RWPE1 (cell line): ENCODE results near the gene CYP2W1.

Experiments
- CTCF ChIA-PET: fragments of 350-600 bp; sonication (Branson Sonifier 250); formaldehyde crosslinking; extraction: SDS; loops from one replicate; lab custom pipeline; 2021; lab: Yijun Ruan, JAX
- POLR2A ChIA-PET: fragments of 400-600 bp; formaldehyde crosslinking; extraction: SDS; loops from one replicate; lab custom pipeline; 2020; ENCODE audit warnings: antibody characterized with exemption; ENCODE audit not compliant: low non-redundant PET; lab: Yijun Ruan, JAX
- DNase-seq: peaks from one replicate; pipeline ENCODE4 v3.0.0; 2012; ENCODE audit warnings: low spot score
- H3K27ac ChIP-seq: fragments of 450-650 bp; 2 replicates; pipeline ENCODE4 v1.5.1; 2017
- CTCF ChIP-seq: fragments of 450-650 bp; conservative IDR thresholded peaks from 2 replicates; pipeline ENCODE4 v1.5.1; 2017; ENCODE audit warnings: low read depth, mild to moderate bottlenecking

CYP2W1 gene

GRCh38 chr7:976901-977325 lies 6.1 kb upstream of the CYP2W1 start:
- ChIA-PET POLR2A (no interaction called here), CTCF (interaction anchor here (0.6 kb wide), 1 partner anchor 216 kb away, joined by 3 read pairs; no protein-coding TSS in a partner anchor)
- TF ChIP-seq CTCF = no peak
- H3K27ac ChIP-seq = no peak overlapping the region
- DNase-seq = no peak

DNA sequence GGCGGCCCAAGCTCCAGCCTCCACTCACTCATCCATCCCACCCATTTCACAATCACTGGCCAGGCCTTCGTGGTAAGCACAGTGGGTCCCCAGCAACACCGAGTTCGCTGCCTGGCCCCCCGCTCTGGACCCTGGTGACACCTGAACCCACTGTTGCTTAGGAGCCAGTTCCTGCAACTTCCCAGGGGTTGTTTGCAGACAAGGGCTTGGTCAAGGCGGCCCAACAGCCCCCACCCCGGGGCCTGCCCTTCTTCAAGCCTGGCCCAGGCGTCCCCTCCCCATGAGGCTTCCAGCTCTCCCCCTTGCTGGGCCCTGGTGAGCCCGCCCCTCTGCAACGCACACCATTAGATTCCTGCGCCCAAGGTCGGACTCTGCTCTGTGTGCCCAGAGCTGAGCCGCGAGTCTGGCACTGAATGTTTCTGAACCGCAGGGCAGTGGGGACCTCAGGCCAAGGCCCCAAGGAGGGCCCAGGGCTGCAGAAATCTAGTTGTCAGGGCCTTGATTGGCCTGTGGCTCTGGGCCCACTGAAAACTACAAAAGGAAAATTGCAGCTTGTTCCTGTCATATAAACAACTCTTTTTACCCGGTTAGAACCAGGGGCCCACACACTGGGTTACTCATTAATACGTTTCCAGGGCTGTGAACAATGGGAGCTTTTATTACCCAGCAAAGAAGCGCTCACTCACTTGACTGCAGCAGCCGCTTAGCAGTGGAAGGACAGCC lies 5.5 kb upstream of the CYP2W1 start:
- no peak for DNase-seq
- ChIA-PET POLR2A (no interaction called here), CTCF (interaction anchor here (0.6 to 1.6 kb wide), 2 partner anchors 15 to 216 kb away, joined by 3 to 10 read pairs; no protein-coding TSS in a partner anchor)
- no peak overlapping the region for H3K27ac ChIP-seq
- TF ChIP-seq CTCF = no peak

GRCh38 chr7:978049-978346 lies 5.0 kb upstream of the CYP2W1 start:
- no peak for DNase-seq
- H3K27ac ChIP-seq = no peak overlapping the region
- CTCF ChIA-PET = interaction anchor here (1.6 kb wide), 1 partner anchor 15 kb away, joined by 10 read pairs; no protein-coding TSS in a partner anchor
- TF ChIP-seq CTCF = no peak
- POLR2A ChIA-PET = no interaction called here

DNA sequence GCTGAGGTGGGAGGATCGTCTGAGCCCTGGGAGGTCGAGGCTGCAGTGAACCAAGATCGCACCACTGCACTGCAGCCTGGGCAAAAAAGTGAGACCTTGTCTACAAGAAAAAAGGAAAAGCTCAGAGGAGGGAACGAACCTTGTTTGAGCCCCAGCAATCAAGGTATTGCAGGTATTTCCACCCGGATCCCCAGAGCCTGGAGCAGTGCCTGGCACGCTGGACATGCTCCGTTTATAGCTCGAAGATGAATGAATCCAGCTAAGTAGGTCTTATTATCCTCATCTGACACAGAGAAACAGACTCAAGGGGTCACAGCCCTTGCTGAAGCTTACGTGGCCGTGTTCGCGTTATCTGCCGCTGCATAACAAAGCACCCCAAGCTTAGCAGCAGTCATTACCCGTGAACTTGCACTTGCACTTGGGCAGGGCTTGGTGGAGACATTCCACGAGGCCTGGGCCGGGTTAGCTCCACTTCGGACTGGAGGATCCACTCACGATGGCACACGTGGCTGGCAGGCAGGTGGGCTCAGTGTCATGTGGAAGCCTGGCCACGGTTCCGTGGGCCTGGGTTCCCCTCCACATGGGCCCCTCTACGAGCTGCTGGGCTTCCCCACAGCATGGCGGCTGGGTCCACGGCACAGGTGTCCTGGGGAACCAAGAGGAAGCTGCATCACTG lies 4.4 kb upstream of the CYP2W1 start:
- TF ChIP-seq CTCF = no peak
- CTCF ChIA-PET = interaction anchor here (1.6 kb wide), 1 partner anchor 14 kb away, joined by 10 read pairs; no protein-coding TSS in a partner anchor
- POLR2A ChIA-PET = no interaction called here

DNA sequence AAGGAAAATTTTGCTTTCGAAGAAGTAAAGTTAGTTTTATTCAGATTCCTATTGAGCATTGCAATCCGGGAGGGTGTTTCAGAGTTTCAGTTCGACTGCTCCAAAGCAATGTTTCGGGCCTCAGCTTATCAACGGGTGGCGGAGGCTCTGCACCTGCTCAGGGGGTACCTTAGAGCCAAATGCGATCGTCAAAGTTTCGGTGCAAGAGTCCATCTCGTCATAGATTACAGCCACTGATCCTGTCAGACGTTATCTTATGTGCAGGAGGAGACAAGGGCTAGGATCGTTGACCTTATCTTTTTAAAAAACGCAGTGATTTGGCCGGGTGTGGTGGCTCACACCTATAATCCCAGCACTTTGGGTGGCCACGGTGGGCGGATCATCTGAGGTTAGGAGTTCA lies 3.8 kb upstream of the CYP2W1 start:
- ChIA-PET POLR2A (no interaction called here), CTCF (no interaction called here)
- no peak for TF ChIP-seq CTCF
- no peak overlapping the region for H3K27ac ChIP-seq
- DNase-seq = no peak

More for the DNA sequence above, 4.4 kb upstream of the CYP2W1 start:
- no peak for DNase-seq
- H3K27ac ChIP-seq = no peak overlapping the region

DNA sequence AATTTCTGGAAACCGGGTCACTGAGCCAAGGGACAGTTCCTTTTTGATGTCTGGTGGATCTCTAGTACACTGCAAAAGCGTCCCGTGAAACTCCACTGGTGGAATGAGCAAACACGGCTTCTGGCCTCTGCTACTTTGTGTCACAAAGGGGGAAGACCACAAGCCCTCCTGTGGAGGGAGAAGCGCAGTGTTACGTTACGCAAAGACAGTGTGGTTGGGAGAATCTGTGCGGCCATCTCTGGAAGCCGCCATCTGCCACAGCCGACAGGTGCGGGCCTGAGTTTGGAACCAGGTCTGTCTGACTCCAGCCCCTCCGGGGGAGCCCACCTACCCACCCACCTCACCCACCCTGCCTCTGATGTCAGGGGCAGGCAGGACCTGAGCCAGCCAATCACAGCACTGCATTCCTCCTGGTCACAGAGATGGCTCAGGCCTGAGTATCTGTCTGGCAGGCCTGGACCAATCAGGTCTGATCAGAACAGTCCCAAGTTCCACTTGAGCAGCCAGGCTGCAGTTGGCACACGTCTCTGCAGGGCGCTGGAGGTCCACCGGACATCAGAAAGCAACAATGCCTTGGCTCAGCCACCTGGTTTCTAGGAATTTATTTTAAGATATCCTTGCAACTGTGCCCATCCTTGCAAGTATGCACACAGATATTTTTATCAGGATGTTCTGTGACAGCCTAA lies 3.0 kb upstream of the CYP2W1 start:
- ChIA-PET CTCF (no interaction called here), POLR2A (no interaction called here)
- DNase-seq = no peak
- H3K27ac ChIP-seq = no peak overlapping the region
- no peak for TF ChIP-seq CTCF
